NB4 (cell line): ENCODE results near the gene KDM5B.
A peak's percentile ranks its signal among the peaks of the same experiment; 100 is the strongest.

ENCODE experiments used
- DNase-seq: peaks from one replicate; pipeline ENCODE4 v3.0.0; 2010; ENCODE audit warnings: low read depth
- H3K4me3 ChIP-seq: one replicate; pipeline ENCODE4 v1.5.1; 2011; ENCODE audit warnings: mild to moderate bottlenecking, low read depth, low read length, moderate library complexity
- MYC ChIP-seq: IDR thresholded peaks from 2 replicates; pipeline ENCODE4 v1.6.1; 2011; ENCODE audit warnings: low read depth, low read length
- POLR2A ChIP-seq: IDR thresholded peaks from 2 replicates; pipeline ENCODE4 v1.6.1; 2011; ENCODE audit warnings: mild to moderate bottlenecking; ENCODE audit not compliant: insufficient read length; ENCODE audit errors: extremely low read depth
- TF ChIP-seq, protein P1 (sequence below): IDR thresholded peaks from one replicate; pipeline ENCODE4 v1.5.1; 2012; ENCODE audit warnings: low read depth, low read length
- TF ChIP-seq, protein P2 (sequence below): IDR thresholded peaks from 2 replicates; pipeline ENCODE4 v1.6.1; 2011; ENCODE audit warnings: low read depth, low read length

Gene KDM5B

DNA sequence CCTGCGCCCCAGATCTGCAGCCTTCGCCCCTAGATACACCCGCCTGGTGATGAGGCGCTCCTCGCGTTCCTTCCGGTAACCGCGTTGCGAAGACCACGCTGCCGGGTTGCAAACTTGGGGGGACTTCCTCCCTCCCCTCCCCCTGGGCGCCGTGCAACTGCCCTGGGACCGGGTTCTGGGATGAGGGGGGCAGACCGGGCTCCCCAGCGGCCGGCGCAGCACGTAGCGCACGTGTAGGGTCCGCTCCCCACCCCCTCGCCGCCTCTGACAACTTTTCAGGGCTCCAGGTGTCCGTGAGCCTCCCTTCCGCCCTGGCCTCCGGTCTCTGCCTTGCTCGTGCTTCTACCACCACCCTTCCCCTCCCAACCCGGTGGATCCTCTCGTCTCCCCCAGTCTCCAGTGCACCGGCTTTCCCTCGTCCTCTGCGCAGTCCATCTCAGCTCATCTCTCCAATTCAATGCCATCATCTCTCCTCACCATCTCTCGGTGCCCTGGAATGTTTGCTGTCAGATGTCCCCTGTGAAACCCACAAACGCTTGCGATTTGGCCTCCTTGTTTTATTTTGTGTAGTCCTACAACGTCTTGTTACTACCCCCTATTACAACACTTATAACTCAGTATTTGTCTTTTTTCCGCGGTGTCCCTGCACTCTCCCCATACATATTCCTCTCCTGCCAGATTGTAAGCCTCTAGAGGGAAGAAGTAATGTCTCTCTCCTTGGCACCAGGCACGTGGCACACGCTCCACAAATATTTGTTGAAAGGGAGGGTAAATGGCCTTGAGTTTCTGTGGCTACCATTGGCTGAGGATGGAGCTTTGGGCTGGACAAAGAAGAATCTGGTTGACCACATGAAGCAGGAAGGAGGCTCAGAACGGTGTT lies 3.3 kb upstream of the KDM5B start:
- peak; percentile 52 for DNase-seq
- TF ChIP-seq, protein P1, sequence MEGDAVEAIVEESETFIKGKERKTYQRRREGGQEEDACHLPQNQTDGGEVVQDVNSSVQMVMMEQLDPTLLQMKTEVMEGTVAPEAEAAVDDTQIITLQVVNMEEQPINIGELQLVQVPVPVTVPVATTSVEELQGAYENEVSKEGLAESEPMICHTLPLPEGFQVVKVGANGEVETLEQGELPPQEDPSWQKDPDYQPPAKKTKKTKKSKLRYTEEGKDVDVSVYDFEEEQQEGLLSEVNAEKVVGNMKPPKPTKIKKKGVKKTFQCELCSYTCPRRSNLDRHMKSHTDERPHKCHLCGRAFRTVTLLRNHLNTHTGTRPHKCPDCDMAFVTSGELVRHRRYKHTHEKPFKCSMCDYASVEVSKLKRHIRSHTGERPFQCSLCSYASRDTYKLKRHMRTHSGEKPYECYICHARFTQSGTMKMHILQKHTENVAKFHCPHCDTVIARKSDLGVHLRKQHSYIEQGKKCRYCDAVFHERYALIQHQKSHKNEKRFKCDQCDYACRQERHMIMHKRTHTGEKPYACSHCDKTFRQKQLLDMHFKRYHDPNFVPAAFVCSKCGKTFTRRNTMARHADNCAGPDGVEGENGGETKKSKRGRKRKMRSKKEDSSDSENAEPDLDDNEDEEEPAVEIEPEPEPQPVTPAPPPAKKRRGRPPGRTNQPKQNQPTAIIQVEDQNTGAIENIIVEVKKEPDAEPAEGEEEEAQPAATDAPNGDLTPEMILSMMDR, result no peak
- TF ChIP-seq, protein P2, sequence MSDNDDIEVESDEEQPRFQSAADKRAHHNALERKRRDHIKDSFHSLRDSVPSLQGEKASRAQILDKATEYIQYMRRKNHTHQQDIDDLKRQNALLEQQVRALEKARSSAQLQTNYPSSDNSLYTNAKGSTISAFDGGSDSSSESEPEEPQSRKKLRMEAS, result peak; percentile 56
- peak; percentile 77 for TF ChIP-seq MYC
- peak overlapping the region; percentile 75 for H3K4me3 ChIP-seq

DNA sequence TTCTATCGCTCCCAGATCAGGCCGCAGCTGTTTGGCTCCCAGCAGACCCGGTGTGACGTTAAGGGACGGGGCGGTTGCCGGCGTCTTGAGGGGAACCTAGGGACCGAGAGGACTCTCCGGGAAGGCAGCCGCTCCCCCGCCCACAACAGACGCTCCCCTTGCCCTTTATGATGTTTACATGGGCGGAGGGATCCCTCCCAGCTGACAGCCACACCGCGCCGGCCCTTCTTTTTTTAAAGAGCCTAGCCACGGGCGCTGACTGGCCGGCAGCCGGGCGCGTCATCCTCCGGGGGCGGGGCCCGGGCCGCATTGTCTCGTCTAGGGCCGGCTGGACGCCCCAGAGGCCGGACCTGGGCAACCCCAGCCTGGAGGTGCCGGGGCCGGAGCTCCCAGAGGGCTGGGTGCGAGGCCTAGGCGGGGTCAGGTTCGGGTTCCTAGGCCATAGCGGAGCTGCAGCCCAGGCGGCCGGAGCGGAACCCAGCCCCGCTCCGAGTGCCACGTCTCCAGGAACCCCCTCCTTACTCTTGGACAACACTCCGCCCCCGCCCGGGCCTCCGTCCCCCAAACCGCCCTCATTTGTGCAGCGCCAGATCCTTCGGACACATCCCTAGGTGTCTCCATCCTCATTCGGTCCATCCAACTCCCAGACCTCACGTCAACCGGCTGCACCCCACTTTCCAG lies 2.5 kb upstream of the KDM5B start, which contains the start of gene PCAT6:
Gene PCAT6, plus strand, starts transcription at position 340 of the 681 bp plus-strand sequence.
- peak within 1 kb of the TSS; percentile 75 for H3K4me3 ChIP-seq
- peak; percentile 97 for DNase-seq
- TF ChIP-seq MYC (no peak), POLR2A (peak; percentile 66)
- TF ChIP-seq, protein P2, result peak; percentile 89

- no peak for DNase-seq
- TF ChIP-seq POLR2A (no peak), MYC (no peak)
- TF ChIP-seq, protein P2, result no peak
- TF ChIP-seq, protein P1, result no peak
- peak overlapping the region; percentile 64 for H3K4me3 ChIP-seq
These were observed 2.0 kb upstream of the KDM5B start for GRCh38 chr1:202810193-202810614.

GRCh38 chr1:202809597-202810159 lies 1.5 kb upstream of the KDM5B start:
- TF ChIP-seq POLR2A (no peak), MYC (no peak)
- TF ChIP-seq, protein P2, result no peak
- TF ChIP-seq, protein P1, result no peak
- no peak overlapping the region for H3K4me3 ChIP-seq
- DNase-seq, result no peak

GRCh38 chr1:202807451-202807925 lies 733 bp downstream of the KDM5B start:
- peak; percentile 78 for DNase-seq
- TF ChIP-seq MYC, result peak; percentile 44; the same call in 1 of the 2 replicates
- TF ChIP-seq, protein P2, result no peak
- TF ChIP-seq, protein P1, result no peak
- TF ChIP-seq POLR2A, result no peak
- peak overlapping the region; percentile 83 for H3K4me3 ChIP-seq
